SKM-1 treated with dmso at 0.1 percent for 144 hours (cell line): Measurements from ENCODE around the gene PRR33.

Source experiments
- DNase-seq: peaks from one replicate; lab custom pipeline; 2025; ENCODE audit not compliant: unreplicated experiment; lab: John Stamatoyannopoulos, UW

The PRR33 gene

GRCh38 chr11:1864831-1865665 is 26.6 kb downstream of the PRR33 start:
- no peak for DNase-seq

DNA sequence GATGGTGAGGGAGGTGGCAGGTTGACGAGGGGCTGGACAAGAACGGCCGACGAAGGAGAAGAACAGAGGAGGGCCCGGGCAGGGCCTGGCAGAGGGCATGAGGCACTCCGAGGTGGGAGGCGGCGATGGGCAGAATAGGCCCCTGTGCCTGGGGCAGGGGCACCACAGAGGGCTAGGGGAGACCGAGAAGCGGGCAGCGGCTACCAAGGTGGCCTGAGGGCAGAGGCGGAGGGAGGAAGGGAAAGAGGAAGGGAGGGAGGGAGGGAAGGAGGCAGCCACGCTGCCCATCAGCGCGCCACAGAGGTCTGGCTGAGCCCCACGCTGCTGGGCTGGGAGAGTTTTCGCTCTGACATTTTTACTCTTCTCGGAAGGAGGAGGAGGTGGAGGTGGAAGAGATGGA is 27.5 kb downstream of the PRR33 start:
- DNase-seq = no peak

GRCh38 chr11:1863352-1864216 is 28.1 kb downstream of the PRR33 start:
- no peak for DNase-seq

GRCh38 chr11:1862588-1863351 is 28.9 kb downstream of the PRR33 start:
- DNase-seq = no peak

GRCh38 chr11:1861435-1862411 is 30.0 kb downstream of the PRR33 start:
- DNase-seq = no peak

- DNase-seq = no peak
These were observed 31.6 kb downstream of the PRR33 start for GRCh38 chr11:1860108-1860507.

DNA sequence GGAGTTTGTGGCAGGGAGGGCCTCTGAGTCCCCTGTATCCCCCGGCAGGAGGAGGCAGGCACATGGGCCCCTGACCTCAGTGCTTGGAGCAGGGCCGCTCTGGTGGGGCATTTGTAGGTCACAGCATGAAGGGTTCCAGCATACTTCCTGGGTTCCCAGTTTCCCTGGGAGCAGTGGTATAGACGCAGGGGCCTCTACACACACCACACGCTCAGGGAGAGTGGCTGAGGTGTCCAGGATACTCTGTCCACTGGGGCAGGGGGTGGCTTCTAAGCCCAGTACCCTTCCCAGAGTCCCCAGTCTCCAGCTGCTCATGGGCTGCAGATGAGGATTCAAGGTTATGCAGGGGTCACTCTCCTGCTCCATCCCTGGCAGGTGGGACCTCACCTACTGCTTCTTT is 32.7 kb downstream of the PRR33 start:
- DNase-seq = no peak

DNA sequence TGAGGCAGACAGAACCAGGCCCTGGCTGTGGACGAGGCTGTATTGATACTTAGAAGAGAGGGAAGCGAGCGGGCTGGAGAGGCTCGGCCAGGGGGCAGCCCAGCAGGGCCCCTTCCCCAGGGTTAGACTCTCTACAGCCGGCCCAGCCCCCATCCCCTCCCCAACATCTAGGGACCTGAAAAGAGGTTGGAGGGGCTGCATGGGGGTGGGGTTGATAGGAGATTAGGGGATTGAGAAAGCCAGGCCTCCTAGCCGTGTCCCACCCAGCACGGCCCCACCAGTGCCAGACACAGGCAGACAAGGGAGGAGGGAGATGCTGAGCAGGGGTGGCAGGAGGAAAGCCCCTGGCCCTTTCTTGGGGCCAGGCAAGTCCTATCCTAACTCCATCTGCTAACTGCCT is 33.1 kb downstream of the PRR33 start:
- no peak for DNase-seq

DNA sequence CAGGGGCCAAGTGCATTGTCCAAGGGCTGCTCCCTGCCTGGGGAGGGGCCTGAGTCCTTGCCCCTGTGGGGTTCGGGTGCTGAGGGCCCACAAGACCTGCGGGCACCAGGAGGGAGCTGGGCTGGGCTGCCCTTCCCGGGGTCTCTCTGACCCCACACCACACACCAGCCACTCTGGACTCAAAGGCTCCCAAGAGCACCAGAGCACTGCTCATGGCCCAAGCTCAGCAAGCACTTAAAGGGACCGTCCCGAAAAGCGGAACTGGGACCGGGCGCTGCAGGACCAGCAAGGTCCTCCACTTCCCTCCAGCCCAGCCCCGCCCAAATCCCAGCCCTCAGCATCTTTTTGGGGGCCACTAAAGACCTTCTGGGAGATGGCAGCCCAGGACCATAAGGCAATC is 33.5 kb downstream of the PRR33 start:
- DNase-seq = no peak

- no peak for DNase-seq
These were observed 34.6 kb downstream of the PRR33 start for GRCh38 chr11:1857064-1857463.

DNA sequence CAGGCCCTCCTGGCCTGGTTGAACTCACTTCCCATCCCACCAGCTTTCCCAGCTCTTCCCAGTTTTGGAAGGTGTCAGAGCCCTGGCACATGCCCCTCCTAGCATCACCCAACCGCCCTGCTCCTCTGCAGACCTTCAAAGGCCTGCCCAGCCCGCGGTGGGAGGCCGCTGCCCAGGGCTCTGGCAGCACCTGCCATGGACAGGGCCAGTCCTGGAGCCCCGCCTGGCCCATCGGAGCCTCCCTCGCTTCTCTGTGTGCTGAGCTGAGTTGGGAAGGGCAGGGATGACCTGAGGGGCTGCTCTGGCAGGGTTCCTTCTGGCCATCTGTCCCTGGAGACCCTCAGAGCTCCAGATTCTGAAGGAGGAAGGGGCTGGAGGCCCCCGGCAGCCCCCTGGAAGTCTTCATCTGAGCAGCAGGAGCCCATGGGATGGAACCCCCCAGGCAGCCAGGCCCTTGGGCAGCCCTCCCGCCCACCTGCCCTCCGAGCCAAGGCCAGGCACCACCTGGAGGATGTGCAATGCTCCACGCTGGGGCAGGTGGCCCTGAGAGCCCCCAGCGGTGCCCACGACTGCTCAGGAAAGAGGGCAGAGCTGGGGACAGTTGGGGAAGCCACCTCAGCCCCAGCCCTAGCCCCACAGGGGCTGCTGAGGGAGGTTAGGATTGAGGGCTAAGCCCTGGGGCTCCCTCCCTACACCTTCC is 35.2 kb downstream of the PRR33 start:
- no peak for DNase-seq

GRCh38 chr11:1855886-1856265 is 35.8 kb downstream of the PRR33 start:
- DNase-seq = no peak

- no peak for DNase-seq
These were observed 36.5 kb downstream of the PRR33 start for GRCh38 chr11:1854949-1855885.

- DNase-seq = no peak
These were observed 37.4 kb downstream of the PRR33 start for GRCh38 chr11:1854132-1854948.

DNA sequence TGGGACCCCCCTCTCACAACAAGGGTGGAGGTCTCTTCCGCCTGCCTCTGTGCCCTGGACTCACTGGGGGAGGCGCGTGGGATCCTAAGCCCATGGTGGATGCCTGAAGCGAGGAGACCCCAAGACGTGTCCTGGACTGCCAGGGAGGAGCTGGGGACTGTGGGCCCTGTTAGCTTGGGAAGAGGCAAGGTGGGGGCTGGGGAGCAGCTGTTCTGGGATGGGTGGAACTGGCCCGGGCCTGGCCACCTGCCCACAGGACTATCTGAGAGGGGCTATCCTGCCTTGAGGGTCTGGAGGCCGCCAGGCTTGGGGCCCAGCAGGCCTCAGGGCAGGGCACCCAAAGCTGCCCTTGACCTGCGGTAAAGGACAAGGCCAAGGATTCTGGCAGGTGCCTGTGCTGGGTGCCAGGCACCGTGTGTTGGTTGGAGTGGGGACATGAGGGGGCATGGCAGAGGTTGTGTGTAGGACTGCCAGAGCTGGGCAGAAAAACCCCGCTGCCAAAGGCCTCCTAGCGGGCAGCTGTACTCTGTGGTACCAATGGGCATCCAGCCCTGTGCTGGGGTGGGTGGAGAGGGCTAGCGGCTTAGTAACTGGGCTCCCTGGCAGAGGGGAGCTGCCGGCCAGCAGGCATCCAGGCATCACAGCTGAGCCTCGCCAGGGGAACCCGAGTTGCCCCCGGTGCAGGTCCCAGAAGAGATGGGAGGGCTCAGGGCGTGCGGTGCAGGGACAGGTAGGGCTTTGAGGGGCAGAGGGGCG is 38.1 kb downstream of the PRR33 start:
- DNase-seq = no peak

GRCh38 chr11:1852877-1853276 is 38.8 kb downstream of the PRR33 start, which contains the start of gene LSP1:
LSP1 (plus strand) TSS chr11:1853084; CDS start chr11:1853145, 61 bp downstream.
- DNase-seq = peak; percentile 95
